GM19397 (cell line): Measurements from ENCODE around the gene PODXL2.
A peak's percentile ranks its signal among the peaks of the same experiment; 100 is the strongest.
"Not testable (repeated sequence)": the region's sequence is repeated elsewhere in the genome, so short reads cannot be mapped to it uniquely, and the experiment has no call there.

Experiments used
- ATAC-seq: cut with Tn5 transposase; IDR thresholded peaks from one replicate; pipeline ENCODE4 v1.9.1; 2021; ENCODE audit warnings: mild to moderate bottlenecking, moderate library complexity; ENCODE audit not compliant: unreplicated experiment

The PODXL2 gene

DNA sequence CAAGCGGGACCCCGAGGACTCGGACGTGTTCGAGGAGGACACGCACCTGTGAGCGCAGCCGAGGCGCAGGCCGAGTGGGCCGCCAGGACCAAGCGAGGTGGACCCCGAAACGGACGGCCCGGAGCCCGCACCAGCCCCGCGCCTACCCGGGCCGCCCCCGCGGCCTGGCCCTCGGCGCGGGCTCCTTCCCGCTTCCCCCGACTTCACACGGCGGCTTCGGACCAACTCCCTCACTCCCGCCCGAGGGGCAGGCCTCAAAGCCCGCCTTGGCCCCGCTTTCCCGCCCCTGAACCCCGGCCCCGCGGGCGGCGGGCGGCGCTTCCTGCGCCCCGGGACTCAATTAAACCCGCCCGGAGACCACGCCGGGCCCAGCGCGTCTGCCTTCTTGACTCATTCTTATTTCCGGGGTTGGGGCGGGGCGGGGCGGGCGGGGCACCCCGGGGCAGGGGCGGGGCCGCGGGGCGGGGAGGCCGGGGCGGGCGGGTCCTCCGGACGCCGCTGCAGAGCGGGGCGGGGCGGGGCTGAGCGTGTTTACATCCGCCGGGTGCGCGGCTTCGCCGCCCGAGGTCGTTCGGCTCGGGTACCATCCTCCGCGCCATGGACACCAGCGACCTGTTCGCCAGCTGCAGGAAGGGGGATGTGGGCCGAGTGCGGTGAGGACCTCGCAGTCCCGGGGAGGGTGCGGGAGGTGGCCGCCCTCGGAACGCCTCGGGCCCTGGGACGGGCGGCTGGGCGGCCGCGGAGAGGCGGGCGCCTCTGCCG, 43.6 kb downstream of the PODXL2 start, which contains the start of gene ABTB1:
Gene ABTB1, plus strand, starts transcription at position 524 of the 762 bp plus-strand sequence. Its CDS starts 74 bp downstream, at position 598.
- peak; percentile 76 for ATAC-seq

DNA sequence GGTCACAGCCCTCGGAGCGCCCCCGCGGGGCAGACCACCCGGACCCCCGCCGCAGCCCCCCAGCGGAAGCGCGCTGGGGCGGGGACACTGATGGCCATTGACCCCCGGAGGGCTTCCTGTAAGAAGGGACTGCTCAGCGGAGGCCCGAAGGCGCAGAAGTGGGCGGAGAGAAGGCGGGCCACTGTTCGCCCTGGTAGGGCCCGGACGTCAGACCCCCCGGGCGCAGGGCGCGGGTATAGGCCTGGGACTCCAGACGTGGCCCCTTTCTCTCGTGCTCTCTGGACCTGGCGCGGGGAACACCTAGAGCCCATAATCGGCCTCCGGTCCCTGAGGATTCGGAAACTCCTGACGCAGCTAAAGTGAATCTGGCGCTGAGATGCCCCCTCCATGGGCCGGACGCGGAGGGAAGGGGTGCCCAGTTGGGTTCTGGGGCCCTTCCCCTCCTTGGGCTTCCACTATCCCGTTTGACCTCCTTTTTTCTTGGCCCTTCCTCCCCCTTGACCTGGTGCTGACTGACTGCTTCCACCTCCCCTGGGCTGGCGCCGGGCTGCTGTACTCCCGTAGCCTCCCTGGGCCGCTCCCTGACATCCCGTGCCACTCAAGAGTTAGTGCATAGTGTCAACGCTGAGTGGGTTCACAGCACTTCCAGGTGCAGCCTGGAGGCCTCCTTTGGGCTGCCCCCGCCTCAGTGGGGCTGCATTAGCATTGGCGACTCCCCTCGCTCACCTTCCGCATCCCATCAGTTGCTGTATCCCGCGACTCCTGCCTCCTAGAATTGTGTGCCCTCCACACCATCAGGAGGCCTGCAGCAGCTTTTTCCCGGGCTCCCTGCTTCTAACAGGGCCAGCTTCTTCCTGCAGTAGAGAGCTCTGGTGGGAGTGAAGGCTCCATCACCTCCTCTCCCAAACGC, 44.5 kb downstream of the PODXL2 start:
- peak; percentile 38 for ATAC-seq

DNA sequence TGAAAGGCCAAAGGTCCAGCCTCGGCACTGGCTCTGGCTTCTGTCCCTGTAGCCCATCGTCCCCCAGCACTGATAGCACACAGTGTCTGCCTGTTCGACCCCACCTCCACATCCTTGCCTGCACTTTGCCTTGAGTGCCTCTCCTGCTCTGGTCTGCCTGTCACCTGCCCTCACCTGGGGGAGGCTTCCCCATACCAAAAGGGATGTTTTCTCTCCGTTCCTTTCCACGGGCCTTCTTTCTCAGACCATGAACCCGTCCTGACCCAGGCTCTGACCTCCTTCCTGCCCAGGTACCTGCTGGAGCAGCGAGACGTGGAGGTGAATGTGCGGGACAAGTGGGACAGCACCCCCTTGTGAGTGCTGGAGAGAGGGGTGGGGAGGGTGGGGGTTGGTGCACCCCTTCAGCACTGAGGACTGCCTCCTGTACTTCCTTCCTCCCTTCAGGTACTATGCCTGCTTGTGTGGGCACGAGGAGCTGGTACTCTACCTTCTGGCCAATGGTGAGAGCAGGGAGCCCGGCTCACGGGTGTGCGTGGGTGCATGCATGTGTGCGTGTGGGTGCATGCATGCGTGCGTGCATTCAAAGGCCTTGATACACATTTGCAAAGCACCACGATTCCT, 45.2 kb downstream of the PODXL2 start:
- ATAC-seq = no peak

DNA sequence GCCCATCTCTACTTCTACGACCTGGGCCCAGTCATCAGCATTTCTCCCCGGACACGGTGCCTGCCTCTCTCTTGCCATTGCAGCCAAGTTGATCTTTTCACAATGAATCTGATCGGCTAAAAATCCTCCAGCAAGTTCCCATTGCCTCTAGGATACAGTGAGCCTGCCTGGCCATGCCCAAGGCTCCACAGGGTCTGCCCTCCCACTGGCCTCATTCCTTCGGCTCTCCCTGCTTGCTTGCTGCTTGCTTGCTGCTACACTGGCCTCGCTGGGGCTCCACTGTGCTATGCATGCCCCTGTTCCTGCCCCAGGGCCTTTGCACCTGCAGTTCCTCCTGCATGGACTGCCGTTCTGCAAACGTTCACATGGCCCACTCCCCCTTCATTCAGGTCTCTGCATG, 45.8 kb downstream of the PODXL2 start:
- ATAC-seq = no peak

- no peak for ATAC-seq
Measured at GRCh38 chr3:127675651-127676391, 46.8 kb downstream of the PODXL2 start.

DNA sequence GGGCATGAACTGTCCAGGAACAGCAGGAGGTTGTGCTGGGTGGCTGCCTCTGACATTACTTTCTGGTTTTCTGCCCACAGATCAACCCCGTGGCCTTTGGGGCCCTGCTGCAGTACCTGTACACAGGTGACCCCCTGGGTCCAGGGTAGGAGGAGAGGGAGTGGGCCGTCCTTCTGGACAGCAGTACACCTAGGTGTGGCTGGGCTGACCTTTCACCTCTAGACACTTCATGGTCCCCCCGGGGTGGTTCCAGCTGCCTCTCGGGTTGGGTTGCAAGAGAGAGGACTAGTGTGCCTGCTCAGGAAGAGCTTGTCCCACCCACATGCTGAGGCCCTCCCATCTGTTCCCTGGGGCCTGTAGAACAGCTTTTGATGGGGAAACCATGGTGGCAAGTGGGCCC, 47.5 kb downstream of the PODXL2 start:
- ATAC-seq = no peak

- ATAC-seq = no peak
Measured at GRCh38 chr3:127676921-127677351, 48.0 kb downstream of the PODXL2 start.

GRCh38 chr3:127677541-127678314, 48.7 kb downstream of the PODXL2 start:
- ATAC-seq = no peak

DNA sequence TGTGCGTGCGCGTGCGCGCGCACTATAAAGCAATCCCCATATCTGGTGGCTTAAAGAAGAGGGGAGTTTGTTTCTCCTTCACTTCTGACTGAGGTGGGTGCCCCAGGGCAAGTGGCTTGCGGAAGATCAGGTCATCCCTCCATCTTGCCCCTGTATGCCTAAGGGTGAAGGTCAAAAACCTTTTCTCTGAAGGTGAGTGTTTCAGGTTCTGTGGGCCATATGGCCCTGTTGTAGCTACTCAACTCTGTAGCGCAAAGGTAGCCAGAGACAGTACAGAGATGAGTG, 49.3 kb downstream of the PODXL2 start:
- no peak for ATAC-seq

GRCh38 chr3:127678611-127679533, 49.9 kb downstream of the PODXL2 start:
- no peak for ATAC-seq

DNA sequence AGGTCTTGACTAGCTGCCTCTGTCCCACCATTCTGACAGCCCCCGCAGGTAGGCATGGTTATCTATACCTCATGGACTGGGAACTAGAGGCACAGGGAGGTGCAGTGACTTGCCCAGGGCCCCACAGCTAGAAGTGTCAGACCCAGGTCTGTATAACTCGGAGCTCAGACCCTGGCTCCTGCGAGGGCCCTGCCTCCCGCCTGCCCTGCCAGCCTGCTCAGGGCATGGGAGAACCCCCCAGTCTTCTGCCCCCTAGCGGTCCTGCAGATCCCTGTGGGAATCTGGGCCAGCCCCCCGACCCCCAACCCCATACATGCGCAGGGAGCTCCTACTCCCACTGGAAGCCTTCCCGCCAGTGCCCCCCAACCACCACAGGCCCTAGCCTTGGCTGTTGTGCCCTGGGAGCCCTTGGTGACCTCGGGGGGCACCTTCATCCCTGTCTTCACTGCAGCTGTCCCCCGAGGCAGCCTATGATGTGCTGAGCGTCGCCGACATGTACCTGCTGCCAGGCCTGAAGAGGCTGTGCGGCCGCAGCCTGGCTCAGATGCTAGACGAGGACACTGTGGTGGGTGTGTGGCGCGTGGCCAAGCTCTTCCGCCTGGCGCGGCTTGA, 50.7 kb downstream of the PODXL2 start:
- no peak for ATAC-seq

DNA sequence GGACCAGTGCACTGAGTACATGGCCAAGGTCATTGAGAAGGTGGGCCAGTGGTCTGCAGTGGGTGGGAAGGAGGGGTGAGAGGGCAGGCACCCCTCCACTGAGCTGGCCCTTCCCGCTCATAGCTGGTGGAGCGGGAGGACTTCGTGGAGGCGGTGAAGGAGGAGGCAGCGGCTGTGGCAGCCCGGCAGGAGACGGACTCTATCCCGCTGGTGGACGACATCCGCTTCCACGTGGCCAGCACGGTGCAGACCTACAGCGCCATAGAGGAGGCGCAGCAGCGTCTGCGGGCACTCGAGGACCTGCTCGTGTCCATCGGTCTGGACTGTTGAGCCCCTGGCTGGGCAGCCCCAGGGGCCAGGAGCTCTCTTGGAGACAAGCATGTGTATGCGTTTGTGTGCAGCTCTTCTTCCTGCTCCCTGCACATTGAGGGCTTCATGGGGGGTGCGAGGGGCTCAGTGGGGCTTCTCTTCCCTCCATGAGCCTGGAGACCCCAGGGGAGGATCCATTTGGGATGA, 51.2 kb downstream of the PODXL2 start:
- ATAC-seq = no peak

DNA sequence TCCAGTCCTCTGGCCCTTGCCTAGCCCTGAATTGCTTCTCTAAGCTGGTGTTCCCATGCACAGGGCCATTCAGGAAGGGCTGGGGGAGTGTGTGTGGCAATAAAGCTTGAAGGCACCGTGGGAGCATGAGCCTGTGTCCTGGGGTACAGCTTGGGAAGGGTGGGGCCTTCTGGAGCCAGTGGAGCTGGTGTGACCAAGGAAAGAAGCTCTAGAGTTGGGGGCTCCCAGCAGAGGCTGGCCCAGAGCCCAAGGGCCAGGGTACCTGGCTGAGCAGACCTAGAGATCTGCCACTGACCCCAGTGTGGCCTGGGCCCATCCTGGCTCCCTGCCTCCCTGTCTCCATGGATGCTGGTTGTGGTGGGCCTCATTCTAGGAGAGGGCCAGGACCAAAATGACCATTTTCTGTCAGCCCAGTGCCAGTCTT, 51.8 kb downstream of the PODXL2 start:
- no peak for ATAC-seq

DNA sequence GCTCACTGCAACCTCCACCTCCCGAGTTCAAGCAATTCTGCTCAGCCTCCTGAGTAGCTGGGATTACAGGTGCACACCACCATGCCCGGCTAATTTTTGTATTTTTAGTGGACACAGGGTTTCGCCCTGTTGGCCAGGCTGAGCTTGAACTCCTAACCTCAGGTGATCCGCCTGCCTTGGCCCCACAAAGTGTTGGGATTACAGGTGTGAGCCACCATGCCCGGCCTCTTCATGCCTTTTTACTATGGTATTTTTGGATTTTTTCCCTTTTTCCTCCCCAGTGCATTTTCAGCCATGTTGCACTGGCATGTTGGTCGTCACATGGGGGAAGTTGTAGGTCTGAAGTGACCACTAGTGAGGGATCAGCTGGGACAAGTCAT, 53.2 kb downstream of the PODXL2 start:
- not testable (repeated sequence) for ATAC-seq

DNA sequence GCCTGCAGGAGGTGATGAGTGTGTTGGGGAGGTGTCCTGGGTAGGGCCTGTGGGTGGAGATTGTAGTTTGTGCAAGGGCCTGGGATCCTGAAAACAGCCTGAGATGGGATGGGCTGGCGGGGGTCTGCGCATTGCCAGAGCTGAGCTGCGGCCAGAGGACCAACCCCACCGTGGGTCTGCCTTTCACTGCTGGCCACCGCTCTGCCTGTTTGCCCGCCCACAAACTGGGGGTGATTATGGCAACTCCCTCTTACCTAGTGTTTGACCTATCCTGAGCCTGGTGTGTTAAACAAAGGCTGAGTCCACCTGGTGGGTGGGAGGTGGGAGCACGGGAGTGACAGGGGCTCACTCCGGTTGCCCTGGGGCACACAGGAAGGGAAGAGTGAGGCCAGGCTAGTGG, 53.6 kb downstream of the PODXL2 start:
- ATAC-seq = no peak

DNA sequence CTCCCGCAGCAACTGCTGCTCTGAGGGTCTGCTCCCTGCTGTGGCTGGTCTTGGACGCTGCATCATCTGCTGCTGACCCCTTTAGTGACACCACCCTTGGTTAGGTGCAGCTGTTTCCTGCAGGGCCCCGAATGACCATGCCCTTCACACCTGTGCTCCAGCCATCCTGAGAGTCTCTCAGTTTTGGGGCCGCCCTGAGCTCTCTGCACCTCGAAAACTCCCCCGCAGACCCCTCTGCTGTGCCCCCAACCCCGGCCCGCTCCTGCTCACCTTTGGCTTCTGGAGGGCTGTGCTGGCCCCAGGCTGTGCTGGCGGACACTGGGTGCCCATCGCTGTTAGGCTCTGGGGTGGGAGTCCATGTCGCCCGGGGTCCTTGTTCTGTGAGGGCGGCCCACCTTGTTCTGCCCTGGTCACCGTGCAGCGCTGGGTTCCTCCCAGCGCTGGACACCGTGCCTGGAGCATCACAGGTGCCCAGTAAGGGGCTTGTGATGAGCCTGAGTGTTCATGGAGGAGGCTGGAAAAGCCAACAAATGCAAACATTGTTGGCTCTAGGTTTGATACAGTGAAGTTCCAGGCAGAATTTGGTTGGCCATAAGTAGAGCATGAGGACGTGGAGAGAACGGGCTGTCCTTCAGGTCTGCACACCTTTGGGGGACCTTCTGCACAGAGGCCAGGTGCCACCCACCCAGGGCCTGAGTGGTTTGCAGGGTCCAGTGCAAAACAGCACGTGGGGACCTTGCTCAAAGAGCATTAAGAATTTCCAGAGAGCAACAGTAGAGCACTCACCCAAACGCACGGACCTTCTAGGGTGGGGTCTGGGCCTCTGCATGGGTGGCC, 56.1 kb downstream of the PODXL2 start:
- ATAC-seq = no peak

- no peak for ATAC-seq
Measured at GRCh38 chr3:127685708-127686511, 56.9 kb downstream of the PODXL2 start.
